ENCODE results near the gene MTERF4. TPM values are rescaled to one million over a fixed set of nuclear protein-coding genes. Genes with fewer than 3 reads are reported as not detected.
"Not testable (repeated sequence)": the region's sequence is repeated elsewhere in the genome, so short reads cannot be mapped to it uniquely, and the experiment has no call there.

The MTERF4 gene
- total RNA-seq, 2 experiments from 2014 or later: 41.5 to 45.4 TPM

- no peak for DNase-seq
- Mint-ChIP-seq H3K27ac (peak overlapping the region; percentile 94), H3K9me3 (no peaks in the 10 kb centered on the region), H3K27me3 (no peaks in the 10 kb centered on the region), H3K36me3 (ENCODE audit: low read depth) (peaks cover 30% of the 10 kb centered on the region), H3K4me1 (peaks cover 53% of the 10 kb centered on the region), H3K4me3 (peak overlapping the region; percentile 97)
- CTCF ChIA-PET: interaction anchor here (1.0 kb wide), 1 partner anchor 24 kb away, joined by 3 read pairs; no protein-coding TSS in a partner anchor
- POLR2A ChIA-PET: interaction anchor here (1.5 to 4.3 kb wide), 4 partner anchors 8 to 537 kb away, joined by 3 to 41 read pairs (median 6); partner anchors contain the start of genes PASK and PPP1R7
Measured at GRCh38 chr2:241103176-241103595, 1.1 kb upstream of the MTERF4 start.

DNA sequence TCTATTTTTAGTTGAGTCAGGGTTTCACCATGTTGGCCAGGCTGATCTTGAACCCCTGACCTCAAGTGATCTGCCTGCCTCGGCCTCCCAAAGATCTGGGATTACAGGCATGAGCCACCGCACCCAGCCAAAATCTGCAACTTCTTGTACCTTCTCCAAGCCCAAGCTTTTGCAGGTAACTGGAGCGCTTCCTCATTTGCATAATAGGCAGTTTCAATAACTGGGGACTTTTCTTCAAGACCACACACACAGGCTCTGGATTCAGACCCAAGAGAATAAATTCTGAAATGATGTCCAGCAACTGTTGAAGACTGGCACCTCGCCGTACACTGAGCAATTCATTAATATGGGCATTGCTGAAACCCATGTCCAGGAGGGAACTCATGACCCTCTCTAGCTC lies 2.8 kb downstream of the MTERF4 start:
- no peak overlapping the region for H3K27ac Mint-ChIP-seq
- no peaks in the 10 kb centered on the region for H3K27me3 Mint-ChIP-seq
- no peaks in the 10 kb centered on the region for H3K9me3 Mint-ChIP-seq
- CTCF ChIA-PET: no interaction called here
- POLR2A ChIA-PET: interaction anchor here (1.8 to 4.3 kb wide), 2 partner anchors 51 to 215 kb away, joined by 5 to 41 read pairs; partner anchors contain the start of genes PASK and PPP1R7
- peaks cover 79% of the 10 kb centered on the region for H3K4me1 Mint-ChIP-seq
- H3K4me3 Mint-ChIP-seq: no peak overlapping the region
- peaks cover 56% of the 10 kb centered on the region for H3K36me3 Mint-ChIP-seq (ENCODE audit: low read depth)
- no peak for DNase-seq

GRCh38 chr2:241096979-241097378 lies 5.1 kb downstream of the MTERF4 start:
- DNase-seq: no peak
- CTCF ChIA-PET: no interaction called here

GRCh38 chr2:241095594-241096290 lies 6.3 kb downstream of the MTERF4 start:
- H3K9me3 Mint-ChIP-seq: no peaks in the 10 kb centered on the region

More at GRCh38 chr2:241096979-241097378, 5.1 kb downstream of the MTERF4 start:
- H3K27me3 Mint-ChIP-seq: no peaks in the 10 kb centered on the region
- H3K36me3 Mint-ChIP-seq (ENCODE audit: low read depth): peaks cover 58% of the 10 kb centered on the region
- no peak overlapping the region for H3K4me3 Mint-ChIP-seq
- POLR2A ChIA-PET: no interaction called here
- H3K27ac Mint-ChIP-seq: peak overlapping the region; percentile 12
- H3K4me1 Mint-ChIP-seq: peaks cover 64% of the 10 kb centered on the region
- no peaks in the 10 kb centered on the region for H3K9me3 Mint-ChIP-seq

DNA sequence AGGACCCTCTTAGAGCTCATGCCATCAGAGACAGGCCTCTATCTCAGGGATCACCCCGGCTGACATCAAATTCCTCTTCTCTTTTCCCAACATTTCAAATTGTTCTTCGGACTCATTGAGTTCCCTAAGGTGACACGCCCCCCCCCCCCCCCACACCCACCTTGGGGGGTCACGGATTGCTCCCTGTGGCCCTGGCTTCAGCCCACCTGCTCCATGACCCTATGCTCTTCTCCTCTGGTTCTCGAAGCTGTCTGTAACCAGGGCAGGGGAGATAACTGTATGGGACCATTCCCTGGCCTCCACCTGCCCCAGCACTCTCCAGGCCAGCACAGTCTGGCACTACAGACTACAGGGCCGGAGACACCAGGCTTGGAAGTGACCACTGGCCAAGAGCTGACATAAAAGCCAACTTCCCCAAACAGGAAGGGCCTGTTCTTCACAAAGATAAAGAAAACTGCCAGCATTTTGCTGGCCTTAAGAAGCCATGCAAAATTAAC lies 7.1 kb downstream of the MTERF4 start:
- Mint-ChIP-seq H3K9me3 (no peaks in the 10 kb centered on the region), H3K27me3 (no peaks in the 10 kb centered on the region), H3K27ac (peak overlapping the region; percentile 64), H3K36me3 (ENCODE audit: low read depth) (peaks cover 61% of the 10 kb centered on the region), H3K4me1 (peaks cover 49% of the 10 kb centered on the region), H3K4me3 (no peak overlapping the region)
- no peak for DNase-seq
- ChIA-PET CTCF (interaction anchor here (0.9 kb wide), 1 partner anchor 17 kb away, joined by 3 read pairs; no protein-coding TSS in a partner anchor), POLR2A (interaction anchor here (0.8 to 2.0 kb wide), 4 partner anchors 13 to 592 kb away, joined by 3 to 10 read pairs (median 3); partner anchors contain the start of genes DTYMK and PASK)

More at GRCh38 chr2:241095594-241096290, 6.3 kb downstream of the MTERF4 start:
- Mint-ChIP-seq H3K4me3 (no peak overlapping the region), H3K27me3 (no peaks in the 10 kb centered on the region), H3K27ac (peak overlapping the region; percentile 64), H3K4me1 (peaks cover 54% of the 10 kb centered on the region), H3K36me3 (ENCODE audit: low read depth) (peaks cover 64% of the 10 kb centered on the region)
- peak; percentile 53 for DNase-seq
- ChIA-PET POLR2A (interaction anchor here (0.8 to 2.0 kb wide), 4 partner anchors 13 to 591 kb away, joined by 3 to 10 read pairs (median 3); partner anchors contain the start of genes DTYMK and PASK), CTCF (interaction anchor here (0.6 to 1.2 kb wide), 3 partner anchors 17 to 54 kb away, joined by 3 to 4 read pairs (median 3); partner anchors contain the start of gene PASK)

- peaks cover 58% of the 10 kb centered on the region for H3K36me3 Mint-ChIP-seq (ENCODE audit: low read depth)
- no peak overlapping the region for H3K27ac Mint-ChIP-seq
- peaks cover 41% of the 10 kb centered on the region for H3K4me1 Mint-ChIP-seq
- ChIA-PET POLR2A (interaction anchor here (2.0 kb wide), 1 partner anchor 14 kb away, joined by 10 read pairs; no protein-coding TSS in a partner anchor), CTCF (no interaction called here)
- no peaks in the 10 kb centered on the region for H3K9me3 Mint-ChIP-seq
- no peak for DNase-seq
- H3K4me3 Mint-ChIP-seq: no peak overlapping the region
- H3K27me3 Mint-ChIP-seq: no peaks in the 10 kb centered on the region
Measured at GRCh38 chr2:241094172-241094571, 7.9 kb downstream of the MTERF4 start.

GRCh38 chr2:241093133-241093781 lies 8.8 kb downstream of the MTERF4 start:
- peaks cover 60% of the 10 kb centered on the region for H3K36me3 Mint-ChIP-seq (ENCODE audit: low read depth)
- H3K4me3 Mint-ChIP-seq: not testable (repeated sequence)

GRCh38 chr2:241092677-241093076 lies 9.4 kb downstream of the MTERF4 start:
- ChIA-PET POLR2A (no interaction called here), CTCF (interaction anchor here (0.6 to 1.1 kb wide), 2 partner anchors 14 to 1019 kb away, joined by 3 to 5 read pairs; no protein-coding TSS in a partner anchor)
- no peak for DNase-seq
- Mint-ChIP-seq H3K27ac (no peak overlapping the region), H3K27me3 (no peaks in the 10 kb centered on the region), H3K36me3 (ENCODE audit: low read depth) (peaks cover 61% of the 10 kb centered on the region), H3K4me3 (no peak overlapping the region), H3K4me1 (peaks cover 31% of the 10 kb centered on the region), H3K9me3 (no peaks in the 10 kb centered on the region)

More at GRCh38 chr2:241093133-241093781, 8.8 kb downstream of the MTERF4 start:
- H3K27me3 Mint-ChIP-seq, POLR2A ChIA-PET, H3K27ac Mint-ChIP-seq, H3K9me3 Mint-ChIP-seq, DNase-seq: not testable (repeated sequence)
- CTCF ChIA-PET: interaction anchor here (1.1 kb wide), 1 partner anchor 15 kb away, joined by 5 read pairs; no protein-coding TSS in a partner anchor
- peaks cover 34% of the 10 kb centered on the region for H3K4me1 Mint-ChIP-seq

GRCh38 chr2:241091734-241092445 lies 10.2 kb downstream of the MTERF4 start:
- Mint-ChIP-seq H3K27me3 (no peaks in the 10 kb centered on the region), H3K4me3 (no peak overlapping the region), H3K4me1 (peaks cover 23% of the 10 kb centered on the region), H3K36me3 (ENCODE audit: low read depth) (peaks cover 59% of the 10 kb centered on the region), H3K27ac (no peak overlapping the region), H3K9me3 (no peaks in the 10 kb centered on the region)
- POLR2A ChIA-PET: interaction anchor here (0.8 kb wide), 1 partner anchor 10 kb away, joined by 3 read pairs; the partner anchor contains the start of gene MTERF4
- CTCF ChIA-PET: interaction anchor here (0.6 kb wide), 1 partner anchor 1020 kb away, joined by 3 read pairs; no protein-coding TSS in a partner anchor
- no peak for DNase-seq

DNA sequence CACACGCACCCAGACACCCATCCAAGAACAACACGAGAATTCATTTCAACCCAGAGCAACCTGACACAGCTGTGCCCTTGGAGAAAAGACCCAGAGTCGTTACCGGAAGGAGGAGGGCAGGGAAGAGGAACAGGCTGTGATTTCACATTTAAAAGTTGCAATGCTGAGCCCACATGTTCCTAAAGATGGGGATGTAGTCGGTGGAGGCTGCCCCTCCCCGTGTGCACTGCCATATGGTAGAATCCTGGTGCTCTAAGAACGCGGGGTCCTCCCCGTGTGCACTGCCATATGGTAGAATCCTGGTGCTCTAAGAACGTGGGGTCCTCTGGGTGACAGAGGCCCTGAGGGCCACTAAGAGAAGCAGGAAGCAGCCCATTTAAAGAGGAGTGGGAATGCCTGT lies 10.9 kb downstream of the MTERF4 start:
- Mint-ChIP-seq H3K27me3 (no peaks in the 10 kb centered on the region), H3K36me3 (ENCODE audit: low read depth) (peaks cover 60% of the 10 kb centered on the region), H3K4me3 (no peak overlapping the region), H3K9me3 (no peaks in the 10 kb centered on the region), H3K4me1 (peaks cover 18% of the 10 kb centered on the region), H3K27ac (no peak overlapping the region)
- POLR2A ChIA-PET: no interaction called here
- CTCF ChIA-PET: no interaction called here
- no peak for DNase-seq

DNA sequence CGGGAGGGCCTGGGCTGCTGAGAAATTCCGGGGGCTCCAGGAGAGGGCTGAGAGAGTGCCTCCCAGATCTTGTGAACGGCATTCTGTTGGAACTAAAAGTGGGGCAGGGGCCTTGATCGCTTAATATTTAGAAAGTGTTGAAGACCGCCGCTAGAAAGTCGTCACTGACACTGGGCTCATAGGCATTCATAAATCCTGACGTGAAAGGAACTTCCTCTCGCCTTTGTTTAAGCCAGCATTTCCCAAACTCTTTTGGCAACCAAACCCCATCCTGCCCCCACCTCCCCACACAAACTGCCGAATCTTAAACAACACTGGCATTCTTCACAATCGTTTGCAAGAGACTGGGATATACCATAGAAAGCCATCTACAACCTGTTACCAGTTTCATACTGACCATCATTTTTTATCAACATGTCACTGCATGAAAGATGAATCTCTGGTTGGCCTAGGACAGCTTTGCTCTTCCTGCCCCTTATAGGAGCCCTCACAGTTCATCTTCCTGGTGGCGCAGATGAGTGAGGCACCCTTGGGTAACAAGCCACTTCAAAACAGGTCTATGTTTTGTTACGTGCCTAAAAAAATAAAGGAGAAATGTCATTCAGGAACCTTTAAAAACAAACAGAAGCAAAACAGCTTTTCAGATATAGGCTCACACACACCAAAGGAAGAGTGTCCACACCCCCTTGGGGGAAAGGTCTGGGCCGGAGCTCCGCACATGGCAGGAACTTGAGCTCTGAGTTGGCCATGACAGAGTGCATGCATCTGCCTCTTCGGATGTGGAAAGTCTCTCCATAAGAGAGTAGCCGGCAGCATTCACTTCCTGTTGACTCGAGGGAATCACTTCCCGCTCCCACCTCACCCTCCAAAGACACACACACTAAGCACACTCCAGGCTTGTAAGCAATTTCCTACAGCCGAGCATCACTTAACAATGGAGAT lies 13.0 kb downstream of the MTERF4 start:
- CTCF ChIA-PET: interaction anchor here (1.2 kb wide), 1 partner anchor 10 kb away, joined by 3 read pairs; no protein-coding TSS in a partner anchor

More for the DNA sequence above, 13.0 kb downstream of the MTERF4 start:
- no peaks in the 10 kb centered on the region for H3K27me3 Mint-ChIP-seq
- peaks cover 54% of the 10 kb centered on the region for H3K36me3 Mint-ChIP-seq (ENCODE audit: low read depth)
- POLR2A ChIA-PET: interaction anchor here (1.3 kb wide), 1 partner anchor 147 kb away, joined by 3 read pairs; no protein-coding TSS in a partner anchor
- H3K4me1 Mint-ChIP-seq: no peaks in the 10 kb centered on the region
- no peak overlapping the region for H3K4me3 Mint-ChIP-seq
- no peak overlapping the region for H3K27ac Mint-ChIP-seq
- DNase-seq: no peak
- no peaks in the 10 kb centered on the region for H3K9me3 Mint-ChIP-seq
